Measurements from ENCODE around the gene HOXB3. TPM values are rescaled to one million over a fixed set of nuclear protein-coding genes. Genes with fewer than 3 reads are reported as not detected.
A peak's percentile ranks its signal among the peaks of the same experiment; 100 is the strongest.

Gene HOXB3
- total RNA-seq, 4 donors from 2014 or later = 25.7 to 57.1 (median 34.9) TPM

GRCh38 chr17:48589060-48589830 lies 796 bp downstream of the HOXB3 start:
- no peaks in the 10 kb centered on the region for H3K9me3 ChIP-seq
- in situ Hi-C loops (cut with MboI; ENCODE audit: low pct_ligation_motif_present in 1 of 4, low pct_unique_long_range_greater_than_20kb in 1 of 4, low sequenced_read_pairs in 3 of 4) (no loop called here), intact Hi-C loops (cut with DNase I; ENCODE audit: low total_unique reads) (no loop called here)
- H3K27ac ChIP-seq = peak overlapping the region; percentile 89 to 95 (median 92)
- peaks cover 2 to 80% (median 37%) of the 10 kb centered on the region in 4 donors for H3K4me1 ChIP-seq
- no peaks in the 10 kb centered on the region for H3K36me3 ChIP-seq
- DNase-seq = no peak
- H3K4me3 ChIP-seq = peak overlapping the region; percentile 15 to 64 (median 31)
- TF ChIP-seq EP300 (IDR thresholded peaks at IDR 0.05; ENCODE audit: low read depth) (no peak), POLR2A (IDR thresholded peaks at IDR 0.05) (no peak), POLR2AphosphoS5 (IDR thresholded peaks at IDR 0.05) (no peak)
- TF ChIP-seq, protein P1, sequence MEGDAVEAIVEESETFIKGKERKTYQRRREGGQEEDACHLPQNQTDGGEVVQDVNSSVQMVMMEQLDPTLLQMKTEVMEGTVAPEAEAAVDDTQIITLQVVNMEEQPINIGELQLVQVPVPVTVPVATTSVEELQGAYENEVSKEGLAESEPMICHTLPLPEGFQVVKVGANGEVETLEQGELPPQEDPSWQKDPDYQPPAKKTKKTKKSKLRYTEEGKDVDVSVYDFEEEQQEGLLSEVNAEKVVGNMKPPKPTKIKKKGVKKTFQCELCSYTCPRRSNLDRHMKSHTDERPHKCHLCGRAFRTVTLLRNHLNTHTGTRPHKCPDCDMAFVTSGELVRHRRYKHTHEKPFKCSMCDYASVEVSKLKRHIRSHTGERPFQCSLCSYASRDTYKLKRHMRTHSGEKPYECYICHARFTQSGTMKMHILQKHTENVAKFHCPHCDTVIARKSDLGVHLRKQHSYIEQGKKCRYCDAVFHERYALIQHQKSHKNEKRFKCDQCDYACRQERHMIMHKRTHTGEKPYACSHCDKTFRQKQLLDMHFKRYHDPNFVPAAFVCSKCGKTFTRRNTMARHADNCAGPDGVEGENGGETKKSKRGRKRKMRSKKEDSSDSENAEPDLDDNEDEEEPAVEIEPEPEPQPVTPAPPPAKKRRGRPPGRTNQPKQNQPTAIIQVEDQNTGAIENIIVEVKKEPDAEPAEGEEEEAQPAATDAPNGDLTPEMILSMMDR (IDR thresholded peaks at IDR 0.05) = no peak
- H3K27me3 ChIP-seq = no peaks in the 10 kb centered on the region
- 38 to 44% methylated on average over 1 to 10 of the region's 10 CpGs for WGBS, 2 donors (ENCODE audit: low coverage in 1 of 2)

- Histone ChIP-seq H3K36me3 (no peaks in the 10 kb centered on the region), H3K9me3 (no peaks in the 10 kb centered on the region), H3K4me3 (peak overlapping the region in 3 of 4 donors; percentile 15 to 64 (median 41)), H3K4me1 (peaks cover 9 to 83% (median 44%) of the 10 kb centered on the region in 4 donors), H3K27ac (peak overlapping the region; percentile 89 to 95 (median 92)), H3K27me3 (peaks cover under 1% of the 10 kb centered on the region)
- DNase-seq = no peak
- no peak for TF ChIP-seq EP300 (IDR thresholded peaks at IDR 0.05; ENCODE audit: low read depth)
- TF ChIP-seq POLR2AphosphoS5 (IDR thresholded peaks at IDR 0.05) = no peak
- TF ChIP-seq POLR2A (IDR thresholded peaks at IDR 0.05) = no peak
- TF ChIP-seq, protein P1 (IDR thresholded peaks at IDR 0.05) = no peak
- in situ Hi-C loops (cut with MboI; ENCODE audit: low pct_ligation_motif_present in 1 of 4, low pct_unique_long_range_greater_than_20kb in 1 of 4, low sequenced_read_pairs in 3 of 4) (no loop called here), intact Hi-C loops (cut with DNase I; ENCODE audit: low total_unique reads) (no loop called here)
- WGBS, 2 donors (ENCODE audit: low coverage in 1 of 2) = 38 to 55% methylated on average over 1 to 2 of the region's 2 CpGs
Measured at GRCh38 chr17:48588528-48588927, 1.5 kb downstream of the HOXB3 start.

GRCh38 chr17:48588074-48588415 lies 2.0 kb downstream of the HOXB3 start:
- DNase-seq = no peak
- TF ChIP-seq, protein P1 (IDR thresholded peaks at IDR 0.05) = no peak
- no peak for TF ChIP-seq POLR2AphosphoS5 (IDR thresholded peaks at IDR 0.05)
- no peak for TF ChIP-seq EP300 (IDR thresholded peaks at IDR 0.05; ENCODE audit: low read depth)
- WGBS, 2 donors (ENCODE audit: low coverage in 1 of 2) = 58% methylated on average over 2 of the region's 2 CpGs; no CpG with 5 or more reads in 1 of the 2 donors
- Histone ChIP-seq H3K4me3 (peak overlapping the region in 3 of 4 donors; percentile 15 to 64 (median 41)), H3K36me3 (no peaks in the 10 kb centered on the region), H3K4me1 (peaks cover 9 to 84% (median 47%) of the 10 kb centered on the region in 4 donors), H3K9me3 (no peaks in the 10 kb centered on the region), H3K27me3 (peaks cover 3% of the 10 kb centered on the region), H3K27ac (peak overlapping the region; percentile 89 to 95 (median 92))
- intact Hi-C loops (cut with DNase I; ENCODE audit: low total_unique reads) = no loop called here
- in situ Hi-C loops (cut with MboI; ENCODE audit: low pct_ligation_motif_present in 1 of 4, low pct_unique_long_range_greater_than_20kb in 1 of 4, low sequenced_read_pairs in 3 of 4) = no loop called here

DNA sequence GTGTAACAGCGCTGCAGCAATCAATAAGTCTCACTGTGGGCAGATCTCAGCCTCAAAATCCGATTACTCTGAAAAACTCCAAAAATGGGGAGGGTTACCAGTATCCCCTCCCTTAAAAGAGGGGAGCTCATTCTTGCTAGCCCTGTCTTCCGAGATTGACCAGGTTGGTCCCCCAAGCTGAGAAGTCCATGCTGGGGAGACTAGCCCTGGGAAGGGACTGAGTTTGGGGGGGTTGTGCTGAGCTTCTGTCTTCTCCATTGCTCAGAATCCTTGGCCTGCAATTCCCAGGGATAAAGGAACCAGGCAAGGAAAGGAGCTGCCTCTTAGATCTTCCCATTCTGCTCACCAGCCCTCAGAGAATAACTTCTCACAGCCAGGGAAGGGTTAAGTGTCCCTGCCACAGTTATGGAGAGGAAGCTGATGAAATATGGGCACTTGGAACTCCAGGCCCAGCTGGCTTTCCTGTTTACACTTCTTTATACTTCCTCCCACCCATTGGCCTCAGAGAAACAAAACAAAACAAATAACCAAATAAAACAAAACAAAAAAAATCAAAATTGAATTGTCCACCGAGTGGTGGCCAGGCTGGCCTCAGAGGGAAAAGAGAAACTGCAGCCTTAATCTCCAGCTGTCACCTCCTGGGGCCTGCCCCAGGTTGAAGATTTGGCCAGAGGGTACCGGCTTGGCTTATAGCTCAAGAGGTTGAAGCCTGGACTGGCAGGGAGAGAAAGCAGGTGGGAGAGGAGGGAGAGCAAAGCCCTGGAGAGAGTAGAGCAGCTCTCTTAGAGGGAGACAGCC lies 2.6 kb downstream of the HOXB3 start:
- in situ Hi-C loops (cut with MboI; ENCODE audit: low pct_ligation_motif_present in 1 of 4, low pct_unique_long_range_greater_than_20kb in 1 of 4, low sequenced_read_pairs in 3 of 4) = no loop called here
- no peaks in the 10 kb centered on the region for H3K9me3 ChIP-seq
- H3K36me3 ChIP-seq = no peaks in the 10 kb centered on the region
- TF ChIP-seq EP300 (IDR thresholded peaks at IDR 0.05; ENCODE audit: low read depth) = no peak
- TF ChIP-seq, protein P1 (IDR thresholded peaks at IDR 0.05) = no peak
- no peak for TF ChIP-seq POLR2AphosphoS5 (IDR thresholded peaks at IDR 0.05)
- TF ChIP-seq POLR2A (IDR thresholded peaks at IDR 0.05) = no peak
- H3K27ac ChIP-seq = peak overlapping the region; percentile 89 to 95 (median 92)
- peaks cover 9 to 83% (median 53%) of the 10 kb centered on the region in 4 donors for H3K4me1 ChIP-seq
- intact Hi-C loops (cut with DNase I; ENCODE audit: low total_unique reads) = no loop called here
- WGBS, 2 donors (ENCODE audit: low coverage in 1 of 2) = 23 to 45% methylated on average over 3 to 5 of the region's 5 CpGs
- H3K27me3 ChIP-seq = peaks cover 3% of the 10 kb centered on the region
- DNase-seq = no peak
- peak overlapping the region in 3 of 4 donors; percentile 38 to 64 (median 41) for H3K4me3 ChIP-seq

Measured in transverse colon (tissue), 4 donors.